GM19099 (cell line): Measurements from ENCODE around the gene MAGEF1.

Experiments used
- POLR2A ChIP-seq: IDR thresholded peaks from 3 replicates; pipeline ENCODE4 v1.6.1; 2011; ENCODE audit warnings: low read depth; ENCODE audit not compliant: insufficient read length; ENCODE audit errors: extremely low read depth

MAGEF1 gene

GRCh38 chr3:184716622-184717398 is 4.9 kb upstream of the MAGEF1 start:
- no peak for TF ChIP-seq POLR2A

- no peak for TF ChIP-seq POLR2A
Measured at GRCh38 chr3:184715943-184716621, 4.2 kb upstream of the MAGEF1 start.

GRCh38 chr3:184713521-184713920 is 1.7 kb upstream of the MAGEF1 start:
- no peak for TF ChIP-seq POLR2A

- no peak for TF ChIP-seq POLR2A
Measured at GRCh38 chr3:184713040-184713355, 1.1 kb upstream of the MAGEF1 start.

DNA sequence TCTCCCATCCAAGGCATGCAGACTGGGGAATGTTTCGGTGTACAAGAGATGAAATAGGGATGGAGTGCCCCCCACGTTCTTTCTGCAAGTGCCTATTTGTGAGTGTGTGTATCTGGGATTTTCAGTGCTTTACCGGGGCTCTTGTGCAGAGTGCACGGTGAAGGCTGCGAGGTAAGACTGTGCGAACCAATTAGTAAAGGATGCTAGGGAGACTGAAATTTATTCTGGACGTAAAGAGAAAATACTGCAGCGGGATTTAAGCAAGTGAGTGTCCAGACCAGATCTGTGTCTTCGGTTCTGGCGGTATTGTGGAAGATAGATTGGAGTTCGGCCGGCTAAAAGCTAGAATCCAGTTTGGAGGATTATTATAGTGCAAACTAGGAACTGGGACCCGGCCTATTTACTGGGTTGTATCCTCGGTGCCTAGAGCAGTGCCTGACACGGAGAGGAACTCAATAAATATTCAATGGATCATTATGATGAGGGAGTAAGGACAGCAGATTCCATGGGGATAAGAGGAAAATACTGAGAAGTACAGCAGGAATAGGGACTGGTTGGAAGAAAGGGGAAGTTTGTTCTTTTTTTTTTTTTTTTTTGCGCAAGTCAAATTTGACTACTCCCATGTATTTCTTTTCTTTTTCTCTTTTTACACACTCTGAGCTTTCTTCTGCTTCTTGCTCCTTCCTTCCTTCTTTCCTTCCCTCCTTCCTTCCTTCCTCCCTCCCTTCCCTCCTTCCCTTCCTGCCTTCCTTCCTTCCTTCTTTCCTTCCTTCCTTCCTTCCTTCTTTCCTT is 580 bp upstream of the MAGEF1 start:
- no peak for TF ChIP-seq POLR2A

DNA sequence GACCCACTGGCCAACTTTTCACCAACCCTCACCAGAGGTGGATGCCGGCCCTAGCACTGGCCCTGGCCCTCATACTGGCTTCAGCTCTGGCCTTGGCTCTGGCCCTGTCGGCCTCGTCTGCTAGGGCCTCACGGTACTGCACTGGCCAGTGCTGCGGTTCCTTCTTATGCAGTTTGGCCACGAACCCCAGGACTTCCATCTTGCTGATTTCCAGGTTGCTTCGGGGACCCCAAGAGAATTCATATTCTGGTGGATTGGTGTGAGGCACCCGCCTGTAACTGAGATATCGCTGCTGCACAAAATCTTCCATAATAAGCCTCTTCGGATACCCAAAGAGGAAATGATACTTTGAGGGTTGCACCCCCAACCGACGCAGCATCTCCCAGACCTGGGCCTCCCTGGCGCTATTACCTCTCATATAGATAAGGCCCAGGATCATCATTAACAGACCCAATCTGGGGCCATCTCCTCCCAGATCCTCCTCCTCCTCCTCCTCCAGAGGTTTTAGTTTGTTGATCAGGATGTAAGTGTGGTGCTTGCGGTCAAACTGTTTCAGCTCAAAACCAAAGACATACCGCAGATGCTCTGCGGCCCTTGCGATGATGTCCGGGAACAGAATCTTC is 883 bp downstream of the MAGEF1 start:
- TF ChIP-seq POLR2A = no peak

DNA sequence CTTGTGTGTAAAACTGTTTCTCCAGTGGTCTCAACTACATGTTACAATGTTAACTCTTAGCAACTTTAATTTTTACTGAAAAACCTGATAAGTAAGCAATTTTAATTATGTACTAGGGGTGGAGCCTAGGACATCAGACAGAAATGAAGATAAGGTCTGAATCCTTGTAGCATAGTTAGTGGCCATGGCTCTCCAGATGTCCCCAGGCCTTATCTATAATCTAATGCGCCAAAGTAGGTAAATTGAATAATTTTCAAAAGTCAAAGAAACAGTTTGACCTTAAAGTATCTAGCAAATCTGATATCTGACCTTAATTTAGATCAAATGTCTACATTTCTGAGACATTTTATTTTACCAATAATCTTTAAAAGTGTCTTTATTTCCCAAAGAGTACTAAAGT is 8.2 kb downstream of the MAGEF1 start:
- TF ChIP-seq POLR2A = no peak

- TF ChIP-seq POLR2A = no peak
Measured at GRCh38 chr3:184700759-184701158, 11.1 kb downstream of the MAGEF1 start.

- TF ChIP-seq POLR2A = no peak
Measured at GRCh38 chr3:184697845-184698244, 14.0 kb downstream of the MAGEF1 start.

DNA sequence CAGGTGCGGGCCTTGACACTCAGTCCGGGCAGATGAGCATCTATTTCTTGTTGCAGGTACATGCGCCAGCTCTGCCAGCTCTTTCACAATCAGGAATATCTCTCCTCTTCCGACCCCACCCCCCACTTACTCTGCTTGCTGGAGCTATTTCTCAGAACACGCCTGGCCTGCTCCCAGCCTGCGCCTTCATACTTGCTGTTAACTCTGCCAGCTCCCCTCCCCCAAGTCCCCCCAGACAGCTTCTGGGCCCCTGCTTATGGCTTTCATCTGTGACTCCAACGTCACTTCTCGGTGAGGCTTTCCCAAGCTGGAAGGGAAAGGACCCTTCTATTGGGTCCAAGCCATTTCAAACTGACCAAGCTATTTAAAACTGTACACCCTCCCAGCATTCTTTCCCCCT is 15.2 kb downstream of the MAGEF1 start:
- no peak for TF ChIP-seq POLR2A

DNA sequence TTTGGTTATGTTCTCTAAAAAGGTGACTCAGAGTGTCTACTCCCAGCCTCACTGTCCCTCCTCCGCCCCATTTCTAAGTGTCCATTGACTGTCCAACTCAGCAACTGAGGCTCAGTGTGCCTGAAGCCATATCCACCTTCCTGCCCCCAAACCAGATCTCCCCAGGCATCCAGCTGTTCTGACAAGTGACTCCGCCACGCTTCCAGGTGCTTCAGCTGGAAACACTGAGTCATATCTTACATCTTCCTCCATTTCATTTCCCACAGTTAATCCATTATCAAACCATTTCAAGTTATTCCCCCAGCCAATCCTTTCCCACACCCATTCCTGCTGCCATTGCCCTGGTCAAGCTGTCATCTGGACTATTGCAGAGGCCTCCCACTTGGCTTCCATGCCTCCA is 17.1 kb downstream of the MAGEF1 start:
- TF ChIP-seq POLR2A = no peak

GRCh38 chr3:184694133-184694665 is 17.7 kb downstream of the MAGEF1 start:
- no peak for TF ChIP-seq POLR2A

- TF ChIP-seq POLR2A = no peak
Measured at GRCh38 chr3:184693011-184693975, 18.6 kb downstream of the MAGEF1 start.
